ENCODE measurements around the gene TAB2. TPM values are rescaled to one million over a fixed set of nuclear protein-coding genes. Genes with fewer than 3 reads are reported as not detected.
A peak's percentile ranks its signal among the peaks of the same experiment; 100 is the strongest.

Gene TAB2
- total and polyA plus RNA-seq, 2 of the 8 experiments (the other 6 are each of a cell fraction or from before 2014, with no cell fraction given): 40.4 to 63.0 TPM

GRCh38 chr6:149441740-149442139 lies 124.2 kb downstream of the TAB2 start:
- Histone ChIP-seq H3K4me3 (ENCODE audit: extremely low read depth in 1 of 4, insufficient read depth in 2 of 4, low read depth in 3 of 4, low read length in 4 of 4) (no peak overlapping the region), H3K4ac (replicated peaks; ENCODE audit: insufficient read length, low read depth, low read length) (no peak overlapping the region), H2BK12ac (ENCODE audit: low read depth, low read length) (no peak overlapping the region), H4K91ac (replicated peaks; ENCODE audit: insufficient read length, low read length) (no peak overlapping the region), H4K8ac (ENCODE audit: extremely low read depth, insufficient read depth, low read length) (no peak overlapping the region), H3K18ac (ENCODE audit: extremely low read depth, low read length) (no peak overlapping the region), H2BK15ac (ENCODE audit: low read length) (no peak overlapping the region), H3K79me1 (ENCODE audit: low read depth, low read length) (no peaks in the 10 kb centered on the region), H3K56ac (replicated peaks; ENCODE audit: insufficient read length, low read depth, low read length) (no peak overlapping the region), H2AK5ac (ENCODE audit: low read depth, low read length) (no peak overlapping the region), H2BK120ac (replicated peaks; ENCODE audit: low read depth, low read length) (no peak overlapping the region), H3K4me1 (replicated peaks in 1 of 4; ENCODE audit: control insufficient read depth in 3 of 4, insufficient read depth in 4 of 4, low read length in 3 of 4) (no peaks in the 10 kb centered on the region), H2BK5ac (ENCODE audit: low read depth, low read length) (no peak overlapping the region), H3K79me2 (ENCODE audit: control insufficient read depth in 1 of 2, insufficient read depth in 2 of 2, low read length in 2 of 2) (no peaks in the 10 kb centered on the region), H3K23ac (ENCODE audit: insufficient read length) (no peak overlapping the region), H2BK20ac (ENCODE audit: low read length) (no peak overlapping the region), H3K27me3 (replicated peaks in 1 of 4; ENCODE audit: control insufficient read depth in 3 of 4, extremely low read depth in 1 of 4, insufficient read depth in 3 of 4, low read length in 3 of 4) (no peaks in the 10 kb centered on the region), H4K20me1 (replicated peaks in 1 of 2; ENCODE audit: control insufficient read depth in 1 of 2, insufficient read depth in 2 of 2, low read length in 2 of 2) (no peaks in the 10 kb centered on the region), H4K5ac (ENCODE audit: insufficient read length, low read depth, low read length) (no peak overlapping the region), H3K14ac (ENCODE audit: insufficient read length) (no peak overlapping the region), H3K27ac (ENCODE audit: low read depth, low read length) (no peak overlapping the region), H3K9me3 (ENCODE audit: insufficient read depth in 2 of 2, low read depth in 1 of 2, low read length in 1 of 2) (no peaks in the 10 kb centered on the region; a peak in 2 of 4 replicates), H3K23me2 (ENCODE audit: low read depth, low read length) (no peaks in the 10 kb centered on the region), H3K36me3 (ENCODE audit: control insufficient read depth in 2 of 4, insufficient read depth in 4 of 4, low read length in 3 of 4) (no peaks in the 10 kb centered on the region), H3K4me2 (ENCODE audit: insufficient read depth in 1 of 2, low read depth in 2 of 2, low read length in 2 of 2) (no peak overlapping the region), H2AFZ (ENCODE audit: low read length) (peak overlapping the region; percentile 25; the same call in 1 of the 2 replicates), H3K9ac (replicated peaks in 1 of 4; ENCODE audit: extremely low read depth in 1 of 4, low read depth in 3 of 4, low read length in 3 of 4) (no peak overlapping the region)
- ChIA-PET POLR2A (ENCODE audit: partially characterized antibody) (interaction anchor here (2.5 kb wide), 1 partner anchor 9 kb away, joined by 7 read pairs; no protein-coding TSS in a partner anchor), CTCF (ENCODE audit: partially characterized antibody) (interaction anchor here (0.9 to 2.8 kb wide), 5 partner anchors 10 to 353 kb away, joined by 3 to 13 read pairs (median 4); no protein-coding TSS in a partner anchor)
- FAIRE-seq: no peak
- no peak for DNase-seq (ENCODE audit: low read depth in 1 of 2, low spot score in 2 of 2)
- TF ChIP-seq, protein P1, sequence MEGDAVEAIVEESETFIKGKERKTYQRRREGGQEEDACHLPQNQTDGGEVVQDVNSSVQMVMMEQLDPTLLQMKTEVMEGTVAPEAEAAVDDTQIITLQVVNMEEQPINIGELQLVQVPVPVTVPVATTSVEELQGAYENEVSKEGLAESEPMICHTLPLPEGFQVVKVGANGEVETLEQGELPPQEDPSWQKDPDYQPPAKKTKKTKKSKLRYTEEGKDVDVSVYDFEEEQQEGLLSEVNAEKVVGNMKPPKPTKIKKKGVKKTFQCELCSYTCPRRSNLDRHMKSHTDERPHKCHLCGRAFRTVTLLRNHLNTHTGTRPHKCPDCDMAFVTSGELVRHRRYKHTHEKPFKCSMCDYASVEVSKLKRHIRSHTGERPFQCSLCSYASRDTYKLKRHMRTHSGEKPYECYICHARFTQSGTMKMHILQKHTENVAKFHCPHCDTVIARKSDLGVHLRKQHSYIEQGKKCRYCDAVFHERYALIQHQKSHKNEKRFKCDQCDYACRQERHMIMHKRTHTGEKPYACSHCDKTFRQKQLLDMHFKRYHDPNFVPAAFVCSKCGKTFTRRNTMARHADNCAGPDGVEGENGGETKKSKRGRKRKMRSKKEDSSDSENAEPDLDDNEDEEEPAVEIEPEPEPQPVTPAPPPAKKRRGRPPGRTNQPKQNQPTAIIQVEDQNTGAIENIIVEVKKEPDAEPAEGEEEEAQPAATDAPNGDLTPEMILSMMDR (IDR thresholded peaks at IDR 0.05; ENCODE audit: control extremely low read depth in 1 of 3, insufficient read depth in 1 of 3, low read depth in 1 of 3, low read length in 3 of 3): no peak
- TF ChIP-seq SIX5 (IDR thresholded peaks at IDR 0.05; ENCODE audit: low read depth, low read length) (no peak), POLR2AphosphoS5 (IDR thresholded peaks at IDR 0.05; ENCODE audit: low read depth, low read length) (no peak), GTF2F1 (IDR thresholded peaks at IDR 0.05; ENCODE audit: borderline replicate concordance, low read depth, low read length) (no peak), SAP30 (IDR thresholded peaks at IDR 0.05; ENCODE audit: insufficient read depth, insufficient replicate concordance, low read length) (no peak)
- WGBS, 2 experiments (ENCODE audit: extremely low coverage in 1 of 2, insufficient coverage in 1 of 2, insufficient read length in 1 of 2, insufficient replicate concordance in 2 of 2, low coverage in 1 of 2, low lambda C conversion rate in 2 of 2, missing lambda C conversion rate in 1 of 2): 90% methylated on average over 9 of the region's 9 CpGs; no CpG with 5 or more reads in 1 of the 2 experiments
